HEK293T (cell line): Measurements from ENCODE around the gene WWOX.

ENCODE experiments used
- BHLHE40 ChIP-seq: fragments of 450-650 bp; IDR thresholded peaks from 2 replicates; pipeline ENCODE4 v1.6.1; 2016; ENCODE audit warnings: mild to moderate bottlenecking, moderate library complexity, borderline replicate concordance
- FOXK2 ChIP-seq: fragments of 450-650 bp; IDR thresholded peaks from 2 replicates; pipeline ENCODE4 v1.6.1; 2016; ENCODE audit warnings: mild to moderate bottlenecking
- FOXM1 ChIP-seq: fragments of 450-650 bp; IDR thresholded peaks from 2 replicates; pipeline ENCODE4 v1.6.1; 2017; ENCODE audit warnings: mild to moderate bottlenecking, borderline replicate concordance
- HDGF ChIP-seq: fragments of 450-650 bp; IDR thresholded peaks from 2 replicates; pipeline ENCODE4 v1.6.1; 2017; ENCODE audit warnings: antibody characterized with exemption, borderline replicate concordance
- LEF1 ChIP-seq: fragments of 450-650 bp; IDR thresholded peaks from 2 replicates; pipeline ENCODE4 v1.6.1; 2017; ENCODE audit warnings: mild to moderate bottlenecking, borderline replicate concordance
- SP1 ChIP-seq: fragments of 450-650 bp; IDR thresholded peaks from 2 replicates; pipeline ENCODE4 v1.6.1; 2017
- TF ChIP-seq, protein P1 (sequence below): fragments of 450-650 bp; IDR thresholded peaks from 2 replicates; pipeline ENCODE4 v1.6.1; 2016

GRCh38 chr16:78795433-78795832, 696.0 kb downstream of the WWOX start:
- no peak for TF ChIP-seq BHLHE40
- TF ChIP-seq SP1 = no peak
- TF ChIP-seq, protein P1, sequence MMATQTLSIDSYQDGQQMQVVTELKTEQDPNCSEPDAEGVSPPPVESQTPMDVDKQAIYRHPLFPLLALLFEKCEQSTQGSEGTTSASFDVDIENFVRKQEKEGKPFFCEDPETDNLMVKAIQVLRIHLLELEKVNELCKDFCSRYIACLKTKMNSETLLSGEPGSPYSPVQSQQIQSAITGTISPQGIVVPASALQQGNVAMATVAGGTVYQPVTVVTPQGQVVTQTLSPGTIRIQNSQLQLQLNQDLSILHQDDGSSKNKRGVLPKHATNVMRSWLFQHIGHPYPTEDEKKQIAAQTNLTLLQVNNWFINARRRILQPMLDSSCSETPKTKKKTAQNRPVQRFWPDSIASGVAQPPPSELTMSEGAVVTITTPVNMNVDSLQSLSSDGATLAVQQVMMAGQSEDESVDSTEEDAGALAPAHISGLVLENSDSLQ = no peak
- TF ChIP-seq FOXM1 = no peak
- TF ChIP-seq HDGF = no peak
- TF ChIP-seq FOXK2 = no peak
- TF ChIP-seq LEF1 = no peak
